ENCODE measurements around the gene HOXD12. TPM values are rescaled to one million over a fixed set of nuclear protein-coding genes. Genes with fewer than 3 reads are reported as not detected.

The HOXD12 gene
- total RNA-seq, 2 experiments from 2014 or later, result 0.25 TPM; not detected in 1

DNA sequence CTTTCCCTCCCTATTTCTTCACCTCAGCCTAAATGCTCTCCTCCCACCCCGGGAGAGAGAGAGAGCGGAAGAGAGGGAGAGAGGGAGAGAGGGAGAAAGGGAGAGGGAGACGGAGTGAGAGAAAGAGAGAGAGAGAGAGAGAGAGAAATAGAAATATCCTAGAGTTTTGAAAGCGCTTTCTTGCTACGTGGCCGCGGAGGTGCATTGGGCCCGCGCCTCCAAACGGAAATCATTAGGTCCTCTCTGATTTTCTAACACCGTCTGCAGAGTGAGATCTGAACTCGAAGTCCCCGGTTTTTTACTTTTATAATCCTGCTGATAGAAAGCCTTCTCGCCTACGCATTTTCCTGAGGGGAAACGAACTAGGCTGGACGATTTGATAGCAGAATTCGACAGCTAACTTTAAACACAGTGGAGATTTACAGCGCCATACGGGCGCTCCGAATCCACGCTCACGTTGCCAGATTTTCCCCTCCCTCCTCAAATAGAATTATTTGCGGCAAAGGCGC lies 14.9 kb upstream of the HOXD12 start:
- no peak overlapping the region for H3K27ac ChIP-seq (ENCODE audit: low read depth, low read length, poor library complexity, severe bottlenecking)
- BruUV-seq (replicated peaks), result no TSS peak
- no peaks in the 10 kb centered on the region for H3K36me3 ChIP-seq (ENCODE audit: insufficient read depth, low read length)
- H3K4me3 ChIP-seq (ENCODE audit: low read depth, low read length, poor library complexity, severe bottlenecking), result no peak overlapping the region
- no peaks in the 10 kb centered on the region for H3K9me2 ChIP-seq (ENCODE audit: insufficient read depth, low read length)
- no peaks in the 10 kb centered on the region for H3K79me2 ChIP-seq (ENCODE audit: insufficient read depth, low read depth, low read length)
- ChIA-PET CTCF (ENCODE audit: unreplicated experiment) (no interaction called here), POLR2A (no interaction called here)
- no peaks in the 10 kb centered on the region for H4K20me1 ChIP-seq (ENCODE audit: insufficient read depth, low read length)
- DNase-seq (ENCODE audit: low spot score), result no peak
- TF ChIP-seq EZH2phosphoT487 (IDR thresholded peaks at IDR 0.05; ENCODE audit: borderline replicate concordance, low read depth, low read length), result no peak
- TF ChIP-seq, protein P1, sequence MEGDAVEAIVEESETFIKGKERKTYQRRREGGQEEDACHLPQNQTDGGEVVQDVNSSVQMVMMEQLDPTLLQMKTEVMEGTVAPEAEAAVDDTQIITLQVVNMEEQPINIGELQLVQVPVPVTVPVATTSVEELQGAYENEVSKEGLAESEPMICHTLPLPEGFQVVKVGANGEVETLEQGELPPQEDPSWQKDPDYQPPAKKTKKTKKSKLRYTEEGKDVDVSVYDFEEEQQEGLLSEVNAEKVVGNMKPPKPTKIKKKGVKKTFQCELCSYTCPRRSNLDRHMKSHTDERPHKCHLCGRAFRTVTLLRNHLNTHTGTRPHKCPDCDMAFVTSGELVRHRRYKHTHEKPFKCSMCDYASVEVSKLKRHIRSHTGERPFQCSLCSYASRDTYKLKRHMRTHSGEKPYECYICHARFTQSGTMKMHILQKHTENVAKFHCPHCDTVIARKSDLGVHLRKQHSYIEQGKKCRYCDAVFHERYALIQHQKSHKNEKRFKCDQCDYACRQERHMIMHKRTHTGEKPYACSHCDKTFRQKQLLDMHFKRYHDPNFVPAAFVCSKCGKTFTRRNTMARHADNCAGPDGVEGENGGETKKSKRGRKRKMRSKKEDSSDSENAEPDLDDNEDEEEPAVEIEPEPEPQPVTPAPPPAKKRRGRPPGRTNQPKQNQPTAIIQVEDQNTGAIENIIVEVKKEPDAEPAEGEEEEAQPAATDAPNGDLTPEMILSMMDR (conservative IDR thresholded peaks at IDR 0.05; ENCODE audit: low read length), result no peak
- no peaks in the 10 kb centered on the region for H3K4me1 ChIP-seq (ENCODE audit: insufficient read depth, low read length, poor library complexity, severe bottlenecking)
- H2AFZ ChIP-seq (ENCODE audit: low read length), result no peak overlapping the region
- H3K9me3 ChIP-seq (ENCODE audit: low read length), result no peaks in the 10 kb centered on the region
- intact Hi-C loops (cut with micrococcal nuclease; ENCODE audit: unreplicated experiment), result no loop called here
- no peak overlapping the region for H3K4me2 ChIP-seq (ENCODE audit: low read length)

DNA sequence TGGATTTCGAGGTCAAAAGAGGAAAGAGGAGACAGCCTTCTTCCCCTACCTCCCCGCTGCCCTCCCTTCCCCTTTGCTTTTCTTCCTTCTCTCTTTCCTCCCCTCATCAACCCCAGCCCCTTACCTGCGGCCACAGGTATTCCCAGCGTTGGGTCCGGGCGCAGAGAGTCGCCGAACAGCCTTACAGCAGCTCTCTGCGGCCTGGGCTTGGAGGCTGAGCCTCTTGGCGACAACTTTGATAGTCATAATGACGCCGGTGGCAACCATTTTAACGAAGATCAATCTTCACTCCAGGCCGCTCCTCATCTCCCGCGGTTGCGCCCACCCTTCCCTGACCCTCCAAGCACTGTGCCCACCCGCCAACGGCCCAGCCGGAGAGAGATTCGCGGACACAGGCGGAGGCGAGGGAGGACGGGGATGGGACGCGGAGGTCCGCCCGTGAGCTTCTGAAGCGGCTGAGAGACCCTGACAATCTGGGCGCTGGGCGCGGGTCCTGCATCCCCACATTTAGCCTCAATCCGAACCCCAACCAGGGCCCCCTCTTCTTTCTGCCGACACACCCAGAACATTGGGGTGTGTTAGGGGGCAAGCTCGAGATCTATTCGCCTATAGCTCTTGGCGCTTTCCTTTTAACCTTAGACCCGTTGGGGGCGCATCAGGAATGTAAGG lies 14.3 kb upstream of the HOXD12 start:
- H3K4me3 ChIP-seq (ENCODE audit: low read depth, low read length, poor library complexity, severe bottlenecking), result no peak overlapping the region
- BruUV-seq (replicated peaks), result no TSS peak
- no peaks in the 10 kb centered on the region for H3K79me2 ChIP-seq (ENCODE audit: insufficient read depth, low read depth, low read length)
- no peak for DNase-seq (ENCODE audit: low spot score)
- no peaks in the 10 kb centered on the region for H3K9me3 ChIP-seq (ENCODE audit: low read length)
- H3K9me2 ChIP-seq (ENCODE audit: insufficient read depth, low read length), result no peaks in the 10 kb centered on the region
- no peak overlapping the region for H2AFZ ChIP-seq (ENCODE audit: low read length)
- no peak for TF ChIP-seq EZH2phosphoT487 (IDR thresholded peaks at IDR 0.05; ENCODE audit: borderline replicate concordance, low read depth, low read length)
- TF ChIP-seq, protein P1 (conservative IDR thresholded peaks at IDR 0.05; ENCODE audit: low read length), result no peak
- intact Hi-C loops (cut with micrococcal nuclease; ENCODE audit: unreplicated experiment), result no loop called here
- CTCF ChIA-PET (ENCODE audit: unreplicated experiment), result interaction anchor here (0.9 kb wide), 1 partner anchor 11 kb away, joined by 3 read pairs; no protein-coding TSS in a partner anchor
- no peaks in the 10 kb centered on the region for H4K20me1 ChIP-seq (ENCODE audit: insufficient read depth, low read length)
- H3K4me2 ChIP-seq (ENCODE audit: low read length), result no peak overlapping the region
- H3K27ac ChIP-seq (ENCODE audit: low read depth, low read length, poor library complexity, severe bottlenecking), result no peak overlapping the region
- POLR2A ChIA-PET, result no interaction called here
- no peaks in the 10 kb centered on the region for H3K36me3 ChIP-seq (ENCODE audit: insufficient read depth, low read length)
- no peaks in the 10 kb centered on the region for H3K4me1 ChIP-seq (ENCODE audit: insufficient read depth, low read length, poor library complexity, severe bottlenecking)

Measured in OCI-LY7 (cell line).